ENCODE data around the gene TSPAN14.

TSPAN14 gene

DNA sequence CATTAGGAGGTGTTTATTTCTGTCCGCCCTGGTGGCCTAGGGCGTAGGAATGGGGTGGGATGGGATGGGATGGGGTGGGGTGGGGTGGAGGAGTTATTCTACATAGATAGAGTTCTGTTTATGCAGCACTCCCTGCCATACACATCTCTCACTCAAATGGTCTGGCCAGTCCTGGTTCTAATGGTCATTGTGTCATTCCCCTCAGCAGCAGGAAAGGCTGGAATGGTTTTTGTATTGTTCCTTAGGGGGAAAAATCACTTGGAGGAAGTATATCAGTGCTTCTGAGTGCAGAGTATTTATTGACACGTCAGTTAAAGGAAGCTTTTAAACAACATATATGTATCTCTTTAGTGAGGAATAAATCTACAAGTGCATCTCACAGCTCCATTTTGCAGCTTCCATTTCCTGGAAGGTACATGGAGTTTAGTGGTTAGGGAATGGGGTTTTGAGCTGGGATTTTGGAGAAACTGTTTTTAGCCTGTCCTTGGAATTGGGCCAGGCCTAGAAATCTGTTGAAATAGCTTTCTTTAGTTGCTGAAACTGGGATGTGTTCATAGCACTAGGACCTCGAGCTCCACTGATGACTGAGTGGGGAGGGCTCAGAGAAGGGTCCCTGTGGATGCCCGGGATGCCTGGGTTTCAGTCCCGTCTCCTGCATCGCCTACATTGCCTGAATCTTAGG, 8.3 kb downstream of the TSPAN14 start:
- no peak for DNase-seq (ENCODE audit: low spot score)
- no peak for TF ChIP-seq CTCF (IDR thresholded peaks at IDR 0.05; ENCODE audit: borderline replicate concordance, control extremely low read depth, extremely low read depth, insufficient read depth, missing control alignments)
- in situ Hi-C loops (cut with MboI; ENCODE audit: low sequenced_read_pairs, unreplicated experiment) = no loop called here

DNA sequence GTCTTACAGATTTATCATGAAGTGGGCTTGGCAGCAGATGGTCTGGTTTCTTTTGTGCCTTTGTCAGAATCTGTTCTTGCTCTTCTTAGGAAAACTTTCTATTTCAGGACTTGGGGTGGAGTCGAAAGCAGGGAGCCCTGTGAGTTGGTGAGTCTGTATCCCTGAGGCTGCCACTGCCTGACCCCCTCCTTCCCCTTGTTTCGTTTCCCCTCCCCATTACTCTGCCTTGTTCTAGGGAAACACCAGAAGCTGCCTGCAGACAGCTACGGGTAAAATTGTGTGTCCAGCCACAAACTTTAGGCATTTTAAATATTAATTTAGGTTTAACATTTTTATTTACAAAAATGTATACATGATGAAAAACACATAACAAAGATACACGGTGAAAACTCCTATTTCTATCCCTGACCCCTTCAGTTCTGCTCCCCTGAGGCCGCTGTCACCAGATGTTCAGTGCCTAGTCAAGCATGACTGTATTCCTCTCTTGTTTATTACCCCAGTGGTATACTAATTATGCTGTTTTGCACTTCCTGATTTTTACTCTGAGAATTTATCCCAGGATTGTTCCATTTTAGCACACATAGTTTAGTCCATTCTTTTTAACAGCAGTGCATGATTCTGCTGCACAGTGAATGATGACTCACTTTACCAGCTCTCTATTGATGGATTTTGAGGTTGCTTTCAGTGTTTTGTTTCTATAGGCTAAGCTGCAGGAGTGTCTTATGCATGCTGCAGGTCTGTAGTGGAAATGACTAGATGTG, 9.1 kb downstream of the TSPAN14 start:
- in situ Hi-C loops (cut with MboI; ENCODE audit: low sequenced_read_pairs, unreplicated experiment) = no loop called here
- no peak for TF ChIP-seq CTCF (IDR thresholded peaks at IDR 0.05; ENCODE audit: borderline replicate concordance, control extremely low read depth, extremely low read depth, insufficient read depth, missing control alignments)
- DNase-seq (ENCODE audit: low spot score) = no peak

DNA sequence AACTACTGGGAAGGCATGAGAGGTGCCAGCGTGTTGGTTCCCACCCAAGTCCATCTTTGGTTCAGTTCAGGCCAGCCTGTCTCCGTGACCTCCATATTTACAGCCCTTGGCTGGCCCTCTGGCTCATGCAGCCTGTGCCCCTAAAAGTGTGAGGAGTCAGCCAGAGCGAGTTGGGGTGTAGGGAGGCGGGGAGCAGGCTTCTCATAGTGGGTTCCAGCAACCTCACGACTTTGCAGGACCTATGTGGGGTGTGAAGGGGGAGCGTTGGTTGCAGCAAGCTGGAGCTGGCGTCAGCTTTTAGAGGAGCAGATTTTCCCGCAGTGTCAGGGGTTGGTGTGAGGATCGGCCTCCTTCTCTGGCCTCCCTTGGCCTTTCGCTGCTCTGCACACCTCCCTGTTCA, 9.8 kb downstream of the TSPAN14 start:
- no peak for DNase-seq (ENCODE audit: low spot score)
- in situ Hi-C loops (cut with MboI; ENCODE audit: low sequenced_read_pairs, unreplicated experiment) = no loop called here
- no peak for TF ChIP-seq CTCF (IDR thresholded peaks at IDR 0.05; ENCODE audit: borderline replicate concordance, control extremely low read depth, extremely low read depth, insufficient read depth, missing control alignments)

DNA sequence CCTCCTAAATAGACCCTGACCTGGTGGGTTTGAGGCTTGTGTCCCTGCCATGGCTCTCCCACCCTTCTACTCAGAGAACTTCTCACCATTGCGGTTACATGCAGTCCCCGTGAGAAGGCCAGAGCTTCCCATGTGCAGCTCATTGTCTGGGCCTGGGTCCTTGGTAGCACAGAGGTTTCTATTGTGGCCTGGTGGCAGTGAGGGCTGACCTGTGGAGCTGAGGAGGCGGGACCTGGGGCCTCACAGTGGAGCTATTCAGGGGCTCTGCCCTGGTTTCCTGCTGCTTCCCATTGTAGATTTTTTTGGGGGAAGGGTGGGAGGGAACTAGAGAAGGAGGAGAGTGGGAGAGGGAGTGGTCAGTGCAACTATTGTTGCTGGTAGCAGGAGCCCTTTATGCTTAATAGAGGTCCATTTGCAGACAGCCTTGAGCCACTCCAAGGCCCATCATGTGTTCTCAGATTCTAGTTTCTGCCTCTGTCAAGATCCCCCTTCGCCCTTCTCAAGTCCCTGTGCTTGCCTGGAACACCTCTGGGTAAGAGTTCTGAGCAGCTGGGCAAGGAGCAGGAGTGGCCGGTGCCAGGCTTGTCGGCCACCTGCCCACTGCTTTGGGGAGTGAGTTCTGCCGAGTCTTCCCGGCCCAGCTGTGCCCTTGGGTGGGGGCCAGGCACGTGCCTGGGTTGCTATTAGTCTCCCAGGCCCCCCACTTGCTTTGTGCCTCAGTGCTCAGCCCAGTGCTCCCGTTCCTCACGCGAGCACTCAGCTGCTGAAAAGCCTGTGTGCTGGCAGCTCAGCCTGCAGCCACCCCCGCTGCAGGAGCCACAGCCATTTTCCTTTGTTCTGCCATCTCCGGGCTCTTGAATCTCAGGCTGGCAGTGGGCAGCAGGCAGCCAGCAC, 10.7 kb downstream of the TSPAN14 start:
- in situ Hi-C loops (cut with MboI; ENCODE audit: low sequenced_read_pairs, unreplicated experiment) = no loop called here
- TF ChIP-seq CTCF (IDR thresholded peaks at IDR 0.05; ENCODE audit: borderline replicate concordance, control extremely low read depth, extremely low read depth, insufficient read depth, missing control alignments) = no peak
- DNase-seq (ENCODE audit: low spot score) = no peak

GRCh38 chr10:80465451-80465835, 11.3 kb downstream of the TSPAN14 start:
- no peak for TF ChIP-seq CTCF (IDR thresholded peaks at IDR 0.05; ENCODE audit: borderline replicate concordance, control extremely low read depth, extremely low read depth, insufficient read depth, missing control alignments)
- no peak for DNase-seq (ENCODE audit: low spot score)
- in situ Hi-C loops (cut with MboI; ENCODE audit: low sequenced_read_pairs, unreplicated experiment) = no loop called here

DNA sequence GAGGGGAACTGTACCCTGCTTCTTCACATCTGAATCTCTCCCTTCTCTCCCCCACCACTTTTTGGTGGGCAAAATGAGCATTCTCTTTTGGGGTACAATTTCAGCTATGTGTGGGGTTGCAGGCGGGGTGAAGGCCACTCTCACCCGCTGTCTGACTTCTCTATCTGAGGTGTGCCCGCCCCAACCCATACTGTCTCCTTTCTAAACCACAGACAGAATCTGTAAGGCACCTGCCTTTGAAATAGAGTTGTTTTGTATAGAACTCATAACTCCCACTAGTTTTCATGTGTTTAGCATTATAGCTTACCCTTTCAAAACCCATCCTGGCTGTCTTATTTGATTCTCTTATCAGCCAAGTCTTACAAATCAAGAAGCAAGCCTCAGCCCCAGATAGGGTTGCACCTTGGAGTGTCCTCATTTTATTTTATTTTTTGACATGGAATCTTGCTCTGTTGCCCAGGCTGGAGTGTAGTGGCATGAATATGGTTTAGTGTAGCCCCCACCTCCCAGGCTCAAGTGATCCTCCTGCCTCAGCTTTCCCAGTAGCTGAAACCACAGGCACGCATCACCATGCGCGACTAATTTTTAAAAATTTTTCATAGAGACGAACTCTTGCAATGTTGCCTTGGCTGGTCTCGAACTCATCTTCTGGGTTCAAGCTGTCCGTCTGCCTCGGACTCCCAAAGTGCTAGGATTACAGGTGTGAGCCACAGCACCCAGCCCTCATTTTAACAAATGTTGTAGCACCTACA, 11.9 kb downstream of the TSPAN14 start:
- no peak for DNase-seq (ENCODE audit: low spot score)
- in situ Hi-C loops (cut with MboI; ENCODE audit: low sequenced_read_pairs, unreplicated experiment) = no loop called here
- no peak for TF ChIP-seq CTCF (IDR thresholded peaks at IDR 0.05; ENCODE audit: borderline replicate concordance, control extremely low read depth, extremely low read depth, insufficient read depth, missing control alignments)

Measured in GM13976 (cell line).